IMR-90 (cell line): Measurements from ENCODE around the gene FAM234A. TPM values are rescaled to one million over a fixed set of nuclear protein-coding genes. Genes with fewer than 3 reads are reported as not detected.

ENCODE experiments used
- ATAC-seq: fragments of 200-7000 bp; cut with Tn5 transposase; 2 replicates; pipeline ENCODE4 v1.9.1; 2020; ENCODE audit warnings: low read depth, mild to moderate bottlenecking, moderate library complexity
- BruUV-seq: library from RNA; stranded (reverse); fragments of 400-500 nt; replicated peaks from 2 replicates; lab custom pipeline; 2021; lab: Mats Ljungman, UMichigan
- CTCF ChIA-PET: fragments of 300-600 bp; formaldehyde crosslinking; extraction: SDS; loops from one replicate; lab custom pipeline; 2021; ENCODE audit warnings: antibody characterized with exemption; lab: Yijun Ruan, JAX
- POLR2A ChIA-PET: fragments of 300-600 bp; sonication (Branson Sonifier 250); formaldehyde crosslinking; loops from one replicate; lab custom pipeline; 2022; ENCODE audit warnings: antibody characterized with exemption; ENCODE audit not compliant: unreplicated experiment; lab: Charles Lee
- DNase-seq: peaks from one replicate; pipeline ENCODE4 v3.0.0; 2013
- H2AFZ ChIP-seq: replicated peaks from 2 replicates; pipeline ENCODE3; 2013; ENCODE audit warnings: low read length, mild to moderate bottlenecking; ENCODE audit not compliant: poor library complexity
- H2AK5ac ChIP-seq: 2 replicates; pipeline ENCODE4 v1.6.1; 2013; ENCODE audit warnings: low read depth, low read length, inconsistent platforms
- H2AK9ac ChIP-seq: replicated peaks from 2 replicates; pipeline ENCODE3; 2013; ENCODE audit warnings: mild to moderate bottlenecking, low read depth, low read length, moderate library complexity; ENCODE audit not compliant: poor library complexity
- H2BK120ac ChIP-seq: 2 replicates; pipeline ENCODE4 v1.6.1; 2013; ENCODE audit warnings: low read depth, low read length, inconsistent platforms
- H2BK15ac ChIP-seq: 3 replicates; pipeline ENCODE4 v1.6.1; 2013; ENCODE audit warnings: low read depth, low read length, inconsistent platforms
- H2BK20ac ChIP-seq: 2 replicates; pipeline ENCODE4 v1.6.1; 2013; ENCODE audit warnings: low read depth, mild to moderate bottlenecking, inconsistent platforms, low read length, moderate library complexity
- H2BK5ac ChIP-seq: 2 replicates; pipeline ENCODE4 v1.6.1; 2013; ENCODE audit warnings: mild to moderate bottlenecking, low read depth, low read length, inconsistent platforms; ENCODE audit not compliant: poor library complexity, severe bottlenecking
- H3K14ac ChIP-seq: replicated peaks from 2 replicates; pipeline ENCODE4 v1.6.1; 2013; ENCODE audit warnings: low read depth, low read length, inconsistent platforms
- H3K18ac ChIP-seq: 2 replicates; pipeline ENCODE4 v1.6.1; 2013; ENCODE audit warnings: low read depth, low read length, control low read depth
- H3K23ac ChIP-seq: 2 replicates; pipeline ENCODE4 v1.6.1; 2013; ENCODE audit warnings: low read depth, low read length, inconsistent platforms
- H3K27ac ChIP-seq: 2 replicates; pipeline ENCODE4 v1.5.1; 2013; ENCODE audit warnings: mild to moderate bottlenecking, control low read depth, low read length; ENCODE audit not compliant: insufficient read depth
- H3K27me3 ChIP-seq: 2 replicates; pipeline ENCODE4 v1.6.1; 2013; ENCODE audit warnings: low read length; ENCODE audit not compliant: control insufficient read depth, insufficient read depth
- H3K36me3 ChIP-seq: 2 replicates; pipeline ENCODE4 v1.6.1; 2013; ENCODE audit warnings: low read length, mixed read lengths; ENCODE audit not compliant: control insufficient read depth, insufficient read depth
- H3K4ac ChIP-seq: 2 replicates; pipeline ENCODE4 v1.6.1; 2013; ENCODE audit warnings: low read depth, low read length, inconsistent platforms
- H3K4me1 ChIP-seq: 2 replicates; pipeline ENCODE4 v1.6.1; 2013; ENCODE audit warnings: low read length, mixed read lengths; ENCODE audit not compliant: control insufficient read depth, insufficient read depth
- H3K4me2 ChIP-seq: 2 replicates; pipeline ENCODE4 v1.6.1; 2013; ENCODE audit warnings: low read depth, mild to moderate bottlenecking, control low read depth, low read length, moderate library complexity
- H3K4me3 ChIP-seq: 2 replicates; pipeline ENCODE4 v1.5.1; 2013; ENCODE audit warnings: low read depth, mild to moderate bottlenecking, control low read depth, low read length, moderate library complexity; ENCODE audit not compliant: insufficient read depth
- H3K56ac ChIP-seq: 2 replicates; pipeline ENCODE4 v1.6.1; 2013; ENCODE audit warnings: low read length, inconsistent platforms; ENCODE audit not compliant: insufficient read depth; ENCODE audit errors: extremely low read depth
- H3K79me1 ChIP-seq, 2 experiments: 2 replicates each; pipeline ENCODE4 v1.6.1; 2013; ENCODE audit warnings: low read length in 2 of 2, inconsistent platforms in 1 of 2, low read depth in 1 of 2
- H3K9ac ChIP-seq: 2 replicates; pipeline ENCODE4 v1.6.1; 2013; ENCODE audit warnings: low read depth, low read length, control low read depth
- H3K9me1 ChIP-seq: 2 replicates; pipeline ENCODE4 v1.6.1; 2013; ENCODE audit warnings: low read length, inconsistent platforms; ENCODE audit not compliant: insufficient read depth
- H3K9me3 ChIP-seq: 2 replicates; pipeline ENCODE4 v1.6.1; 2013; ENCODE audit warnings: low read length; ENCODE audit not compliant: control insufficient read depth, insufficient read depth
- H4K20me1 ChIP-seq: 2 replicates; pipeline ENCODE4 v1.6.1; 2013; ENCODE audit warnings: low read length, inconsistent platforms; ENCODE audit not compliant: insufficient read depth
- H4K5ac ChIP-seq: 2 replicates; pipeline ENCODE4 v1.6.1; 2013; ENCODE audit warnings: mild to moderate bottlenecking, low read depth, low read length, control low read depth
- H4K8ac ChIP-seq, 2 experiments: 2 replicates each; pipeline ENCODE4 v1.6.1; 2013; ENCODE audit warnings: low read depth in 2 of 2, low read length in 2 of 2, control low read depth in 1 of 2, inconsistent platforms in 1 of 2
- H4K91ac ChIP-seq: 2 replicates; pipeline ENCODE4 v1.6.1; 2013; ENCODE audit warnings: low read depth, low read length, inconsistent platforms; ENCODE audit not compliant: insufficient read depth
- BHLHE40 ChIP-seq: fragments of 150-350 bp; IDR thresholded peaks from 2 replicates; pipeline ENCODE4 v1.6.1; 2016; ENCODE audit warnings: mild to moderate bottlenecking, low read depth, low read length
- CEBPB ChIP-seq: IDR thresholded peaks from 2 replicates; pipeline ENCODE4 v1.6.1; 2012; ENCODE audit warnings: low read depth, low read length, improper control_type of control experiment
- CHD1 ChIP-seq: IDR thresholded peaks from 2 replicates; pipeline ENCODE4 v1.6.1; 2012; ENCODE audit warnings: low read depth, low read length, improper control_type of control experiment
- CTCF ChIP-seq: conservative IDR thresholded peaks from 2 replicates; pipeline ENCODE4 v1.5.1; 2012; ENCODE audit warnings: mild to moderate bottlenecking, low read depth, low read length, improper control_type of control experiment
- ELK1 ChIP-seq: fragments of 150-350 bp; IDR thresholded peaks from 2 replicates; pipeline ENCODE4 v1.6.1; 2016; ENCODE audit warnings: low read depth, mild to moderate bottlenecking, low read length, moderate library complexity, borderline replicate concordance
- FOS ChIP-seq: fragments of 150-350 bp; IDR thresholded peaks from 2 replicates; pipeline ENCODE4 v1.6.1; 2016; ENCODE audit warnings: low read depth, low read length
- MAFK ChIP-seq: IDR thresholded peaks from 2 replicates; pipeline ENCODE4 v1.6.1; 2012; ENCODE audit warnings: low read depth, low read length, improper control_type of control experiment
- MAZ ChIP-seq: IDR thresholded peaks from 2 replicates; pipeline ENCODE4 v1.6.1; 2012; ENCODE audit warnings: low read depth, mild to moderate bottlenecking, low read length, improper control_type of control experiment, moderate library complexity, borderline replicate concordance
- NFE2L2 ChIP-seq: fragments of 150-350 bp; IDR thresholded peaks from 2 replicates; pipeline ENCODE4 v1.6.1; 2016; ENCODE audit warnings: low read depth, mild to moderate bottlenecking, low read length
- POLR2A ChIP-seq: IDR thresholded peaks from 2 replicates; pipeline ENCODE4 v1.6.1; 2012; ENCODE audit warnings: mild to moderate bottlenecking, low read depth, low read length
- RAD21 ChIP-seq: IDR thresholded peaks from 2 replicates; pipeline ENCODE4 v1.6.1; 2012; ENCODE audit warnings: low read length, improper control_type of control experiment
- RCOR1 ChIP-seq: IDR thresholded peaks from 2 replicates; pipeline ENCODE4 v1.6.1; 2012; ENCODE audit warnings: mild to moderate bottlenecking, low read length, improper control_type of control experiment; ENCODE audit not compliant: insufficient replicate concordance
- RFX5 ChIP-seq: IDR thresholded peaks from 2 replicates; pipeline ENCODE4 v1.8.0; 2012; ENCODE audit warnings: low read depth, mild to moderate bottlenecking, low read length, moderate library complexity
- SMC3 ChIP-seq: fragments of 150-350 bp; IDR thresholded peaks from 2 replicates; pipeline ENCODE4 v1.6.1; 2016; ENCODE audit warnings: low read depth, mild to moderate bottlenecking, antibody characterized with exemption, low read length, moderate library complexity
- whole genome bisulfite sequencing, 2 experiments: methylation state at CpG; one replicate each; pipeline versions ENCODE4 v1.1.5 to v1.1.7; 2013; ENCODE audit warnings: missing lambda C conversion rate in 2 of 2; ENCODE audit not compliant: insufficient read length in 1 of 2; ENCODE audit errors: extremely low coverage in 2 of 2; 5-methylcytosine and 5-hydroxymethylcytosine counted together
- dilution Hi-C: fragments of 300-500 bp; cut with HindIII; formaldehyde crosslinking; loops from one replicate; pipeline ENCODE4 v1.14.3; 2018; ENCODE audit warnings: low sequenced_read_pairs; ENCODE audit not compliant: unreplicated experiment
- in situ Hi-C: fragments of 300-500 bp; cut with MboI; formaldehyde crosslinking; loops from 3 replicates; pipeline ENCODE4 v1.14.3; 2019; ENCODE audit warnings: low sequenced_read_pairs, inconsistent platforms, mixed read lengths
- intact Hi-C: fragments of 100-400 bp; cut with micrococcal nuclease; formaldehyde crosslinking; loops from 2 replicates; pipeline ENCODE4 v1.10.0; 2022
- polyA plus RNA-seq, 3 experiments: library from polyadenylated mRNA; depleted of rRNA; stranded (reverse); fragments of >200 nt; gene quantifications; 2 replicates each; pipeline ENCODE4 v1.2.3, GENCODE V29; 2012; ENCODE audit warnings: low replicate concordance in 1 of 3
- total RNA-seq: library from RNA; depleted of rRNA; stranded (reverse); fragments of >200 nt; gene quantifications from 2 replicates; pipeline ENCODE4 v1.2.3, GENCODE V29; 2012
- TF ChIP-seq, protein P1 (sequence below): fragments of 150-350 bp; IDR thresholded peaks from 2 replicates; pipeline ENCODE4 v1.6.1; 2017; ENCODE audit warnings: mild to moderate bottlenecking, antibody characterized with exemption, low read length, low read depth

Gene FAM234A
- total and polyA plus RNA-seq, 2 of the 4 experiments (the other 2 are of a cell fraction), result 30.3 to 64.2 TPM

- POLR2A ChIA-PET, result no interaction called here
- no peak overlapping the region for H3K27ac ChIP-seq
- no TSS peak for BruUV-seq
Observed at GRCh38 chr16:194516-194915, 40.1 kb upstream of the FAM234A start.

More at GRCh38 chr16:194516-194915, 40.1 kb upstream of the FAM234A start:
- Histone ChIP-seq H2AK5ac (no peak overlapping the region), H2BK20ac (no peak overlapping the region), H2AFZ (peak overlapping the region; percentile 13), H3K4me2 (no peak overlapping the region), H3K56ac (no peak overlapping the region), H4K5ac (no peak overlapping the region), H2BK120ac (no peak overlapping the region), H3K14ac (no peak overlapping the region), H3K79me1 (peaks cover 23 to 51% of the 10 kb centered on the region in 2 experiments), H3K4ac (no peak overlapping the region), H4K91ac (no peak overlapping the region), H3K9me1 (peaks cover 4% of the 10 kb centered on the region), H3K4me1 (no peaks in the 10 kb centered on the region), H2BK5ac (no peak overlapping the region), H3K9me3 (no peaks in the 10 kb centered on the region), H4K8ac (no peak overlapping the region), H3K23ac (no peak overlapping the region), H4K20me1 (peaks cover 20% of the 10 kb centered on the region), H3K9ac (no peak overlapping the region), H2BK15ac (no peak overlapping the region), H3K18ac (no peak overlapping the region), H3K27me3 (no peaks in the 10 kb centered on the region), H2AK9ac (no peak overlapping the region), H3K36me3 (peaks cover 64% of the 10 kb centered on the region), H3K4me3 (no peak overlapping the region)
- dilution Hi-C loops, result no loop called here
- DNase-seq (peak; percentile 29), ATAC-seq (no peak)
- intact Hi-C loops, result no loop called here
- in situ Hi-C loops, result no loop called here
- CTCF ChIA-PET, result interaction anchor here (1.0 kb wide), 2 partner anchors 13 to 88 kb away, joined by 3 read pairs; no protein-coding TSS in a partner anchor
- no CpG with 5 or more reads among the region's 6 CpGs for WGBS, 2 experiments
- TF ChIP-seq MAZ (no peak), NFE2L2 (no peak), MAFK (no peak), SMC3 (no peak), CTCF (no peak), BHLHE40 (no peak), RFX5 (no peak), RCOR1 (no peak), FOS (no peak), RAD21 (no peak), POLR2A (no peak), ELK1 (no peak), CHD1 (no peak), CEBPB (no peak)
- TF ChIP-seq, protein P1, sequence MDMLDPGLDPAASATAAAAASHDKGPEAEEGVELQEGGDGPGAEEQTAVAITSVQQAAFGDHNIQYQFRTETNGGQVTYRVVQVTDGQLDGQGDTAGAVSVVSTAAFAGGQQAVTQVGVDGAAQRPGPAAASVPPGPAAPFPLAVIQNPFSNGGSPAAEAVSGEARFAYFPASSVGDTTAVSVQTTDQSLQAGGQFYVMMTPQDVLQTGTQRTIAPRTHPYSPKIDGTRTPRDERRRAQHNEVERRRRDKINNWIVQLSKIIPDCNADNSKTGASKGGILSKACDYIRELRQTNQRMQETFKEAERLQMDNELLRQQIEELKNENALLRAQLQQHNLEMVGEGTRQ, result no peak
